Fibroblast of lung (primary cell): ENCODE results near the gene HHIPL1.

ENCODE experiments used
- EZH2 ChIP-seq: IDR thresholded peaks from 2 replicates; pipeline ENCODE4 v1.5.1; 2012; ENCODE audit warnings: low read length, control low read depth, mild to moderate bottlenecking; ENCODE audit errors: missing control alignments
- TF ChIP-seq, protein P1 (sequence below), 2 donors: IDR thresholded peaks in 1 of 2; conservative IDR thresholded peaks in 1 of 2; 1 replicate in 1 of 2; 2 replicates in 1 of 2; pipeline ENCODE4 v1.5.1; 2011 to 2012; ENCODE audit warnings: low read length in 2 of 2, control low read depth in 1 of 2, inconsistent platforms in 1 of 2, low read depth in 1 of 2, mild to moderate bottlenecking in 1 of 2

DNA sequence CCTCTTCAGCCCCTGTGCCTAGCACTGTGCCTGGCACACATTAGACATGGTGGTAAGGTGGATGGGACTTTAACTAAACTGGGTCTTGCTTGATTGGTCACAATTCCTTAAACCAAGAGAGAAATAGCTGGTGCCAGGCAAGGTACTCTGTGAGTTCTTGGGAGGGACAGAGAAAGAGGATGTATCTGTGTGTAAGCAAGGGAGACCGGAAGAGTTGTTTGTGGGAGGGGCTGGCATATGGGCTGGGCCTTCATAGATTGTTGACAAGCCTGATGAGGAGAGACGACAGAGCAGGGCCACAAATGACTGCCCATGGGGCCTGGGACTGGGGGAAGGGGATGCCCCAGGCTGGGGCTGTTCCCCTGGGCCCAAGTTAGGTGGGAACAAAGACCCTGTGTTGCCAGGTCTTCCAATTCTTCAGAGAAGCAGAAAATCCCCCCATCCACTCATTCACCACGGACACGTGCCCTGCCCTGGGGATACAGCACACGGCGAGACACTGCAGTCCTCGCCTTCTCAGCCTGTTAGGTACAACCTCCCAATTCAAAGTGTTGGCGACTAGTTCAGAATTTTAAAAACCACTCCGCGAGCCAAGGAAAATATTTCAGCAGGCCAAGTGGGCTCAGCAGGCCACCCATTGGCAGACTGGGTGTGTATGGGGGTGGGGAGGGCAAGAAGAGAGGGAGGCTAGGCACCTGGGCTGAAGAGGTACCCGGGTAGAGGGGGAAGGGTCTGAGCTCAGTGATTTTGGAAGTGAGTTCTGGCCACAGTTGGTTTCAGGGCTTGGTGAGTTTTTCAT is 27.8 kb downstream of the HHIPL1 start:
- TF ChIP-seq, protein P1, sequence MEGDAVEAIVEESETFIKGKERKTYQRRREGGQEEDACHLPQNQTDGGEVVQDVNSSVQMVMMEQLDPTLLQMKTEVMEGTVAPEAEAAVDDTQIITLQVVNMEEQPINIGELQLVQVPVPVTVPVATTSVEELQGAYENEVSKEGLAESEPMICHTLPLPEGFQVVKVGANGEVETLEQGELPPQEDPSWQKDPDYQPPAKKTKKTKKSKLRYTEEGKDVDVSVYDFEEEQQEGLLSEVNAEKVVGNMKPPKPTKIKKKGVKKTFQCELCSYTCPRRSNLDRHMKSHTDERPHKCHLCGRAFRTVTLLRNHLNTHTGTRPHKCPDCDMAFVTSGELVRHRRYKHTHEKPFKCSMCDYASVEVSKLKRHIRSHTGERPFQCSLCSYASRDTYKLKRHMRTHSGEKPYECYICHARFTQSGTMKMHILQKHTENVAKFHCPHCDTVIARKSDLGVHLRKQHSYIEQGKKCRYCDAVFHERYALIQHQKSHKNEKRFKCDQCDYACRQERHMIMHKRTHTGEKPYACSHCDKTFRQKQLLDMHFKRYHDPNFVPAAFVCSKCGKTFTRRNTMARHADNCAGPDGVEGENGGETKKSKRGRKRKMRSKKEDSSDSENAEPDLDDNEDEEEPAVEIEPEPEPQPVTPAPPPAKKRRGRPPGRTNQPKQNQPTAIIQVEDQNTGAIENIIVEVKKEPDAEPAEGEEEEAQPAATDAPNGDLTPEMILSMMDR (conservative IDR thresholded peaks at IDR 0.05 in 1 of 2, IDR thresholded peaks at IDR 0.05 in 1 of 2; ENCODE audit: low read depth in 1 of 2, low read length in 2 of 2) = no peak
- TF ChIP-seq EZH2 = no peak
